ENCODE data around the gene EPSTI1.

GRCh38 chr13:42892760-42893159 lies 99.3 kb downstream of the EPSTI1 start:
- TF ChIP-seq CTCF (IDR thresholded peaks at IDR 0.05) = no peak
- no peak for TF ChIP-seq POLR2AphosphoS5 (IDR thresholded peaks at IDR 0.05)
- TF ChIP-seq POLR2A (IDR thresholded peaks at IDR 0.05) = no peak
- no peak for TF ChIP-seq EP300 (IDR thresholded peaks at IDR 0.05)
